HG03354 (cell line): ENCODE results near the gene TSPAN2.

Experiments
- ATAC-seq: cut with Tn5 transposase; IDR thresholded peaks from one replicate; pipeline ENCODE4 v1.9.1; 2021; ENCODE audit warnings: mild to moderate bottlenecking; ENCODE audit not compliant: unreplicated experiment, poor library complexity, severe bottlenecking

Gene TSPAN2

DNA sequence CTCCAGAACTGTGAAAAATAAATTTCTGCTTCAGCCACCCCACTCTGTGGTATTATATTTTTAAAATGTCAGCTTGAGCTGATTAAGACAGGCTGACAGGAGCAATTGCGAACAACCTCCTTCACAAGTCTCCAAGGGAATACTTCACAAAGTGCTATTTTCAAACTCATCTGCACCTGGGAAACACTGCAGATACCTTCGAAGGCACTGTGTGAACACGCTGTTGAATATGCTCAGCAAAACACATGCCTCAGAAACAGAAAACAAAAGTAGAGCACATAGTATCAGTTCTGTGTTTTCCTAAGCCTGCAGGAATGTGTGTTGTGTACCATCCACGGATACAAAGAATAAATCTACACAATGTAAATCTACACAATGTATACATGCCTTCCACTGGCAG lies 10.6 kb downstream of the TSPAN2 start:
- ATAC-seq = no peak

DNA sequence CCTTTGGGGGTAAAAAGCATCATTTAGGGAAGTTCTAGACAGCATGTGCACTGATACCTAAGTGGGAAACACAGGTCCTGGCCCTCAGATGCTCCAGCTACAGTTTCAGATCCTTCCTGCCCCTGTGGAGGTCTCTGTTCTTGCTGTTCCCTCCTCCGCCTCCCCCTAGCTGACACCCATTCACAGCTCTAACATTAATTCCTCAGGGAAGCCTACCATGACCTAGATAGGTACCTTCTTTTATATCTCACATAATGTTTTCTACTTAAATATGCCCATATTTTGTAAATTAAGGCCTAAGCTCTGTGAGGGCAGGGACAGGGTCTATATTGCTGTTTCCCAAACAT lies 11.3 kb downstream of the TSPAN2 start:
- ATAC-seq = no peak

DNA sequence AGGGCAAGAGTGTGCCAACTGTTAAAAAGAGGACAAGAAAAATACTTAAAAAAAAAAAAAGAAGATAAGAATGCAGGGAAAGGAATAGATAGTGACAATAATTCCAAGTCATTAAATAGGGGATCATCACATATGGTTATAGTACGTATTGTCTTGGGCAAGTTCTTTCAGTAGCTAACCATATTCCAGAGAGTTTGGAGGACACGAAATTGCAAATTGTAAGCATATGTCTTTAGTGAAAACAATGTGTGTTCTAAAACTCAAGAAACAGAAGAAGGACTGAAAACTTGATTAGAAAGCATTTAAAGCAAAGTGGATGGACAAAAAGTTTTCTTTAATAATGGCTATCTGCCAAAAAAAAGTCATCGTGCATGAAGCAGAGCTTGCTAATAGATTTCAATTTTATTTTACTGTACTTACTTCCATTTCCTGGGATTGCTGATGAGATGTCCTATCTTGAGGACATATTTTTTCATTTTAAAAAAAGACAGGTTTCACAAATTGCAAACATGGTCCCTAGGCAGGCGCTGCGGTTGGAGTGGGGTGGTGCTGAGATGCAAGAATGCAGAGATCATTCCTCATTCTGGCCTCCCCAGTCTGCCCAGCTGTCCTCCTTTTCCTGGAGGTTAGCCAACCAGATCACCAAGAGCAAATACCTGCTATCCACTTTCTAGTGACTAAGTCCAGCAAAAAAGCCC lies 11.9 kb downstream of the TSPAN2 start:
- ATAC-seq = no peak

- no peak for ATAC-seq
Observed at GRCh38 chr1:115076384-115076915, 12.9 kb downstream of the TSPAN2 start.

DNA sequence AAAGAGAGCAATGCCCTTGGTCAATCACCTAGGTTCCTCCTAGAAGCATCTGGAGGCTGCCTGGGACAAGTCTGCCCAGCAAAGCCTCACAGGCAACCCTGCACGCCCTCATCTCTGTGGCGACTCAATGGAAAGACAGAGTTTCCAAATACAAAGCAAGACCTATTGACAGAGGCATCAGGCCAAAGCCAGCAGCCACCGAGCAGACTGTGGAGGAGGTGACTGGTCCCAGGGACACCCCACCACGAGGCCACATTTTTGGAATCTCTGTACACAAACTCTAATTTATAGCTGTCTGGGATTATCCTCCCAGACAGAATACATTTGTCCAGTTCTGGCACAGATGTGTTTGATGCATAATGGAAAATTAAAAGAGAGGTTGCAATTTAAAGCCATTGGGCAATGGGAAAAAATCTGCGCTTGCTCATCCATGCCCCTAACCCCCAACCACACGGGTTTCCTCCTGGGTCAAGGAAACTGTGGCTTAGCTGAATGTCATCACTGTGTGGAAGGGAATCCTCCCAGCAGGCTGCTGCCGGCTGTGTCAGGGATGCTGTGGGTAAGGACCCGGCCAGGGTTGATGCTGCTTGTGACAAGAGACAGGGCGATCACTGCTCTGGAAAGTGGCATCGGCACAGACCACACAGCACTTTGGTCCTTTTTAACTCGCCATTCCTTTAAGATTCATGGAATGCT lies 14.3 kb downstream of the TSPAN2 start:
- ATAC-seq = no peak

- ATAC-seq = no peak
Observed at GRCh38 chr1:115073298-115074087, 15.8 kb downstream of the TSPAN2 start.

GRCh38 chr1:115071012-115071664 lies 18.2 kb downstream of the TSPAN2 start:
- ATAC-seq = no peak

GRCh38 chr1:115069659-115070308 lies 19.5 kb downstream of the TSPAN2 start:
- ATAC-seq = no peak

GRCh38 chr1:115068826-115069585 lies 20.3 kb downstream of the TSPAN2 start:
- ATAC-seq = no peak

- ATAC-seq = no peak
Observed at GRCh38 chr1:115067161-115067859, 22.0 kb downstream of the TSPAN2 start.

DNA sequence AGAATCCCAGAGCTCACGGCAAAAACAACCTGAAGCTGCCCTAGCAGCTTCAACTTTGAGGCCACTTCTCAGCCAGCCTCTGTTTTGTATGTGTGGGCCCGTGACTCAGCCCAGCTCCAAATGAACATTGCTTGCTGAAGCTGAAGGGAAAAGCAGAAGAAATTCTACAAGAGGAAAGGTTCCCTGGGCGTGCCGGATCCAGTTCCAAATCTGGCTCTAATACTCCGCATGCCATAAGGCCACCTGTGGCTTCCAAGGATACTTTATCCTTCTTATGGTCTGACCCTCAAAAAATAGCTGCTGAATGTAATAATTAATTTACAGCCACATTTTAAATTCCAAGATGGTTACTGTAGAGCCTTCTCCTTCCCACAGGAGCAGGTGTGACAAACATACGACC lies 24.3 kb downstream of the TSPAN2 start:
- no peak for ATAC-seq

GRCh38 chr1:115064461-115064860 lies 24.8 kb downstream of the TSPAN2 start:
- ATAC-seq = no peak

DNA sequence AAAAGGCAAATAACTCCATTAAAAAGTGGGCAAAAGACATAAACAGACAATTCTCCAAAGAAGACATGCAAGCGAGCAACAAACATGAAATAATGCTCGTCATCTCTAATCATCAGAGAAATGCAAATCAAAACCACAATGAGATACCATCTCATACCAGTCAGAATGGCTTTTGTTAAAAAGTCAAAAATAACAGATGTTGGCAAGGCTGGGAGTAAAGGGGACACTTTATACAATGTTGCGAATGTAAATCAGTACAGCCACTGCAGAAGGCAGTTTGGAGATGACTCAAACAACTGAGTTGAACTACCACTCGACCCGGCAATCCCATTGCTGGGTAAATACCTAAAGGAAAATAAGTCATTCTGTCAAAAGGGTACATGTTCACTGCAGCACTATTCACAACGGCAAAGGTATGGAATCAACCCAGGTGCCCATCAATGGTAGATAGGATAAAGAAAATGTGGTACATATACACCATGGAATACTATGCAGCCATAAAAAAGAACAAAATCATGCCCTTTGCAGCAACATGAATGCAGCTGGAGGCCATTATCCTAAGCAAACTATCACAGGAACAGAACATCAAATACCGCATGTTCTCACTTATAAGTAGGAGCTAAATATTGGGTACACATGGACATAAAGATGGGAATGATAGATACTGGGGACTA lies 25.9 kb downstream of the TSPAN2 start:
- ATAC-seq = no peak

- ATAC-seq = peak; percentile 75
Observed at GRCh38 chr1:115062542-115063004, 26.7 kb downstream of the TSPAN2 start.

DNA sequence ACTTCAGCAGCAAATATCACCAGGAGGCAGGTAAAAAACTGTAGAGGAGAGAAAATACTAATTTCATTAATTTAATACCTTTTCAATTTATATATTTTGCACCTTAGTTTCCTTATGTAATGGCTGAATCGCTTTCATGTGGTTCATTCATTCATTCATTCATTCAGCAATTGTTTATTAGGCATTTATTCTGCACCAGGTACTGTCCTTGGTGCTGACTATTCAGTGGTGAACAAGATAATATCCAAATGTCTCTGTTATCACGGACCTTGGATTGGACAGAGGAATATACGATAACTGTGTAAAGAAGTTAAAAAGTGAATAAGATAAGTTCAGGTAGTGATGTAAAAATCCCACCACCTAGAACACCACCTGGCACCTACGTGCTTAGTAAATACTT lies 28.8 kb downstream of the TSPAN2 start:
- no peak for ATAC-seq

GRCh38 chr1:115059316-115059715 lies 30.0 kb downstream of the TSPAN2 start:
- no peak for ATAC-seq

DNA sequence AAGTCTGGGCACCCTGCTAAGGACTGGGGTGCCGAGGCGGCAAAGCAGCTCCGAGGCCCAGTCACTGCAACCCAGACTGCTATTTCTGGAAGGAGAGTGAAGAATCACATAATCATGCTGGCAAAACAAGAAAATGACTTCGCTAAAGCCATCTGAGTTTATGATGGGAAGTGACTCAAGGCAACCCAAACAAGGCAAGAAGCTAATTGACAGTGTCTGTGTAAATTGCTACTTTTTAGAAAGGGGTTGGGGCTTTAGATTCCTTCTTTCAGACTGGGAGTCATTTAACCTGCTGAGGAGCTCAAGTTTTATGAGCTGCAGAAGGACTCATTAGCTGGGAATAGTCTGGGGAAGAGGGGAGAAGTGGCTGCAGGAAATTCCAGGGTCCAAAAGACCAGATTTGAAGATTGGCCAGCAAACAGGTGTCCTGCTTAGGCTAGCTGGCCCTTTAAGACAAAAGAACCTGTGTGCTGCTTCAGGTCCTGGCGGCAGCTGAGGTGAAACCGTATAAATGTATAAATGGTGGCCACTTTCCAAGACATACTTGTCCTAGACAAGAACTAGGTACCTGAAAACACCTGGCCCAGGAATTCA lies 31.5 kb downstream of the TSPAN2 start:
- ATAC-seq = no peak
